GM13976 (cell line): ENCODE data around the gene PLXDC1.

Source experiments
- DNase-seq: peaks from one replicate; pipeline ENCODE4 v3.0.0; 2012; ENCODE audit warnings: low spot score
- CTCF ChIP-seq: IDR thresholded peaks from 2 replicates; pipeline ENCODE4 v1.5.1; 2012; ENCODE audit warnings: borderline replicate concordance, mild to moderate bottlenecking; ENCODE audit not compliant: insufficient read depth; ENCODE audit errors: extremely low read depth, missing control alignments, control extremely low read depth
- in situ Hi-C: fragments of 300-500 bp; cut with MboI; formaldehyde crosslinking; loops from one replicate; pipeline ENCODE4 v1.12.0; 2022; ENCODE audit warnings: low sequenced_read_pairs, mixed read lengths, inconsistent platforms; ENCODE audit not compliant: unreplicated experiment

Gene PLXDC1

GRCh38 chr17:39090400-39090799, 61.0 kb downstream of the PLXDC1 start:
- in situ Hi-C loops: no loop called here
- no peak for DNase-seq
- no peak for TF ChIP-seq CTCF

GRCh38 chr17:39084558-39084957, 66.9 kb downstream of the PLXDC1 start:
- no peak for TF ChIP-seq CTCF
- in situ Hi-C loops: no loop called here
- DNase-seq: no peak

GRCh38 chr17:39083270-39083669, 68.2 kb downstream of the PLXDC1 start:
- no peak for DNase-seq
- in situ Hi-C loops: no loop called here
- TF ChIP-seq CTCF: no peak

GRCh38 chr17:39082482-39082881, 69.0 kb downstream of the PLXDC1 start:
- in situ Hi-C loops: no loop called here
- no peak for TF ChIP-seq CTCF
- no peak for DNase-seq

GRCh38 chr17:39081851-39082250, 69.6 kb downstream of the PLXDC1 start:
- no peak for DNase-seq
- in situ Hi-C loops: no loop called here
- no peak for TF ChIP-seq CTCF

- TF ChIP-seq CTCF: no peak
- in situ Hi-C loops: no loop called here
- DNase-seq: no peak
Measured at GRCh38 chr17:39080421-39081078, 70.9 kb downstream of the PLXDC1 start.
